ENCODE data around the gene MRM2.

Gene MRM2

DNA sequence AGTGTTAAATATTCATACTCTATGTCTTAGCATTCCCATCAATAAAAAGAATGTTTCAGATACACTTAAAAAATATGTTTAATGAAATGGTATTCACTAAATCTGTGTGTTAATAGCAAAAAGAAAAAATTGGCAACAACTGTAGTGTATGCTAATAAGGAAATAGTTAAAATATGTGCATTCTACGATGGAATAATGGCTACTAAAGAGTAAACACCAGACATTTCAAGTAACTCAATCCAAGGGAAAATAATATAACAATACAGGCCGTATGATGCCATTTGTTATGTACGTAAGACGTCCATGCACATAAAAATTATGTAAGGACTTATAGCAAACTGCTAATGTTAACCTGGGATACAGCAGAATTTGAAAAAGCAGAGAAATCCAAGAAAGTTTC lies 55.8 kb downstream of the MRM2 start:
- no peaks in the 10 kb centered on the region for H3K27me3 ChIP-seq (ENCODE audit: control insufficient read depth, insufficient read depth, low read length)
- no peak overlapping the region for H3K27ac ChIP-seq (ENCODE audit: low read length)
- H3K4me3 ChIP-seq (ENCODE audit: low read length) = no peak overlapping the region
- no peaks in the 10 kb centered on the region for H3K9me3 ChIP-seq (ENCODE audit: control insufficient read depth, insufficient read depth, low read length)
- H3K36me3 ChIP-seq (ENCODE audit: control insufficient read depth, insufficient read depth, low read length) = no peaks in the 10 kb centered on the region
- WGBS (ENCODE audit: insufficient coverage, insufficient read length) = no CpG with 5 or more reads among the region's 4 CpGs
- DNase-seq (ENCODE audit: low read depth, low spot score) = no peak
- H3K4me1 ChIP-seq (ENCODE audit: control insufficient read depth, insufficient read depth, low read length) = no peaks in the 10 kb centered on the region

DNA sequence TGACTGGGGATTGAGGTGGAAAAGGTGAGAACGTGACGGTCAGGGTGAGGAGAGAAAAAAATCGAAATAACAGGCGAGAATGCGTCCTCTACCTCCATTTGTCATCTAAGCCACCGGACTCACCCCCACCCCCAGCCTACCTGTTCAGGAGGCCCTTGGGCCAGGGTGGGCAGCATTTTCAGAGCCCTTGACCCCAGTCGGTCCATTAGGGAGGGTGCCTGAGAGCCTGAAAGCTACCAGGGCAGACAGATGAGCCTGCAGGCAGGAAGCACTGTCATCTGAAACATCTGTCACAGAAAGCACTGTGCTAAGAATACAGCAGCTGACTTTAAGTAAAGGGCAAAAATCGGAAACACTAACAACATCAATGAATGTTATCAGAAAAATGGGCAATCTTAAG lies 56.3 kb downstream of the MRM2 start:
- H3K27me3 ChIP-seq (ENCODE audit: control insufficient read depth, insufficient read depth, low read length) = no peaks in the 10 kb centered on the region
- H3K4me1 ChIP-seq (ENCODE audit: control insufficient read depth, insufficient read depth, low read length) = no peaks in the 10 kb centered on the region
- no peak for DNase-seq (ENCODE audit: low read depth, low spot score)
- no peak overlapping the region for H3K27ac ChIP-seq (ENCODE audit: low read length)
- WGBS (ENCODE audit: insufficient coverage, insufficient read length) = no CpG with 5 or more reads among the region's 8 CpGs
- H3K4me3 ChIP-seq (ENCODE audit: low read length) = no peak overlapping the region
- H3K36me3 ChIP-seq (ENCODE audit: control insufficient read depth, insufficient read depth, low read length) = no peaks in the 10 kb centered on the region
- no peaks in the 10 kb centered on the region for H3K9me3 ChIP-seq (ENCODE audit: control insufficient read depth, insufficient read depth, low read length)
